Osteocyte (in vitro differentiated cells): ENCODE data around the gene NRXN2. TPM values are rescaled to one million over a fixed set of nuclear protein-coding genes. Genes with fewer than 3 reads are reported as not detected.

Source experiments
- DNase-seq: peaks from one replicate; pipeline ENCODE4 v3.0.0; 2021; ENCODE audit warnings: mixed read lengths; ENCODE audit not compliant: unreplicated experiment; ENCODE audit errors: extremely low spot score
- H3K27ac Mint-ChIP-seq: one replicate; pipeline ENCODE4 v1.8.0; 2021; ENCODE audit warnings: mild to moderate bottlenecking, mixed read lengths; ENCODE audit not compliant: unreplicated experiment
- H3K27me3 Mint-ChIP-seq: one replicate; pipeline ENCODE4 v1.8.0; 2021; ENCODE audit warnings: mixed read lengths; ENCODE audit not compliant: unreplicated experiment
- H3K36me3 Mint-ChIP-seq: one replicate; pipeline ENCODE4 v1.8.0; 2021; ENCODE audit warnings: mixed read lengths; ENCODE audit not compliant: unreplicated experiment
- H3K4me1 Mint-ChIP-seq: one replicate; pipeline ENCODE4 v1.8.0; 2021; ENCODE audit warnings: mixed read lengths; ENCODE audit not compliant: unreplicated experiment
- H3K4me3 Mint-ChIP-seq: one replicate; pipeline ENCODE4 v1.8.0; 2021; ENCODE audit warnings: mild to moderate bottlenecking, moderate library complexity, mixed read lengths; ENCODE audit not compliant: unreplicated experiment
- H3K9me3 Mint-ChIP-seq: one replicate; pipeline ENCODE4 v1.8.0; 2021; ENCODE audit warnings: mixed read lengths; ENCODE audit not compliant: unreplicated experiment
- CTCF ChIP-seq: fragments of 200-600 bp; sonication (generic); IDR thresholded peaks from 2 replicates; pipeline ENCODE4 v1.5.0; 2021; ENCODE audit warnings: antibody characterized with exemption, mild to moderate bottlenecking, moderate library complexity
- total RNA-seq: library from RNA; stranded (reverse); gene quantifications from 2 replicates; pipeline ENCODE4 v1.2.1, GENCODE V29; 2021

The NRXN2 gene
- total RNA-seq, 1 donor from 2014 or later, result 2.6 TPM

GRCh38 chr11:64638829-64639228 is 84.2 kb downstream of the NRXN2 start:
- Mint-ChIP-seq H3K27me3 (peaks cover 22% of the 10 kb centered on the region), H3K27ac (no peak overlapping the region), H3K9me3 (no peaks in the 10 kb centered on the region), H3K4me3 (no peak overlapping the region), H3K4me1 (peaks cover 5% of the 10 kb centered on the region), H3K36me3 (no peaks in the 10 kb centered on the region)
- no peak for TF ChIP-seq CTCF
- DNase-seq, result no peak

- no peak for DNase-seq
- H3K27ac Mint-ChIP-seq, result no peak overlapping the region
- H3K9me3 Mint-ChIP-seq, result no peaks in the 10 kb centered on the region
- H3K4me3 Mint-ChIP-seq, result no peak overlapping the region
- no peak for TF ChIP-seq CTCF
- H3K36me3 Mint-ChIP-seq, result no peaks in the 10 kb centered on the region
- peaks cover 4% of the 10 kb centered on the region for H3K4me1 Mint-ChIP-seq
- H3K27me3 Mint-ChIP-seq, result peaks cover 21% of the 10 kb centered on the region
These were observed 84.9 kb downstream of the NRXN2 start for GRCh38 chr11:64638018-64638665.

- Mint-ChIP-seq H3K36me3 (no peaks in the 10 kb centered on the region), H3K4me1 (peaks cover 4% of the 10 kb centered on the region), H3K27ac (no peak overlapping the region), H3K4me3 (no peak overlapping the region), H3K27me3 (peaks cover 21% of the 10 kb centered on the region), H3K9me3 (no peaks in the 10 kb centered on the region)
- no peak for DNase-seq
- no peak for TF ChIP-seq CTCF
These were observed 85.5 kb downstream of the NRXN2 start for GRCh38 chr11:64637334-64638017.

- H3K27me3 Mint-ChIP-seq, result peaks cover 37% of the 10 kb centered on the region
- peaks cover 4% of the 10 kb centered on the region for H3K4me1 Mint-ChIP-seq
- no peak overlapping the region for H3K27ac Mint-ChIP-seq
- DNase-seq, result no peak
- H3K4me3 Mint-ChIP-seq, result no peak overlapping the region
- no peak for TF ChIP-seq CTCF
- no peaks in the 10 kb centered on the region for H3K36me3 Mint-ChIP-seq
- H3K9me3 Mint-ChIP-seq, result no peaks in the 10 kb centered on the region
These were observed 89.3 kb downstream of the NRXN2 start for GRCh38 chr11:64633555-64634159.

GRCh38 chr11:64632654-64633053 is 90.3 kb downstream of the NRXN2 start:
- H3K4me3 Mint-ChIP-seq, result no peak overlapping the region
- H3K9me3 Mint-ChIP-seq, result no peaks in the 10 kb centered on the region
- H3K4me1 Mint-ChIP-seq, result peaks cover 2% of the 10 kb centered on the region
- peaks cover 35% of the 10 kb centered on the region for H3K27me3 Mint-ChIP-seq
- H3K36me3 Mint-ChIP-seq, result no peaks in the 10 kb centered on the region
- H3K27ac Mint-ChIP-seq, result no peak overlapping the region
- no peak for DNase-seq
- no peak for TF ChIP-seq CTCF
